NCI-H1105 (cell line): ENCODE measurements around the gene CARMIL1.

Experiments
- DNase-seq: peaks from one replicate; lab custom pipeline; 2025; lab: John Stamatoyannopoulos, UW

CARMIL1 gene

GRCh38 chr6:25659633-25660368 lies 380.6 kb downstream of the CARMIL1 start:
- DNase-seq: peak; percentile 57

GRCh38 chr6:25660512-25660911 lies 381.3 kb downstream of the CARMIL1 start:
- no peak for DNase-seq

GRCh38 chr6:25661129-25661779 lies 382.1 kb downstream of the CARMIL1 start:
- DNase-seq: no peak

- no peak for DNase-seq
These were observed 386.3 kb downstream of the CARMIL1 start for GRCh38 chr6:25665455-25665854.

- no peak for DNase-seq
These were observed 390.2 kb downstream of the CARMIL1 start for GRCh38 chr6:25669413-25669812.
